ENCODE data around the gene YJU2.
"Not testable (repeated sequence)": the region's sequence is repeated elsewhere in the genome, so short reads cannot be mapped to it uniquely, and the experiment has no call there.

The YJU2 gene

GRCh38 chr19:4267901-4268815 lies 21.3 kb downstream of the YJU2 start:
- DNase-seq (ENCODE audit: low read depth): no peak

GRCh38 chr19:4268816-4269430 lies 22.0 kb downstream of the YJU2 start:
- no peak for DNase-seq (ENCODE audit: low read depth)

- DNase-seq (ENCODE audit: low read depth): no peak
Observed at GRCh38 chr19:4272894-4273293, 26.0 kb downstream of the YJU2 start.

- DNase-seq (ENCODE audit: low read depth): not testable (repeated sequence)
Observed at GRCh38 chr19:4274321-4274686, 27.4 kb downstream of the YJU2 start.

GRCh38 chr19:4277191-4277696 lies 30.4 kb downstream of the YJU2 start:
- DNase-seq (ENCODE audit: low read depth): no peak

GRCh38 chr19:4278010-4278409 lies 31.1 kb downstream of the YJU2 start:
- DNase-seq (ENCODE audit: low read depth): no peak

DNA sequence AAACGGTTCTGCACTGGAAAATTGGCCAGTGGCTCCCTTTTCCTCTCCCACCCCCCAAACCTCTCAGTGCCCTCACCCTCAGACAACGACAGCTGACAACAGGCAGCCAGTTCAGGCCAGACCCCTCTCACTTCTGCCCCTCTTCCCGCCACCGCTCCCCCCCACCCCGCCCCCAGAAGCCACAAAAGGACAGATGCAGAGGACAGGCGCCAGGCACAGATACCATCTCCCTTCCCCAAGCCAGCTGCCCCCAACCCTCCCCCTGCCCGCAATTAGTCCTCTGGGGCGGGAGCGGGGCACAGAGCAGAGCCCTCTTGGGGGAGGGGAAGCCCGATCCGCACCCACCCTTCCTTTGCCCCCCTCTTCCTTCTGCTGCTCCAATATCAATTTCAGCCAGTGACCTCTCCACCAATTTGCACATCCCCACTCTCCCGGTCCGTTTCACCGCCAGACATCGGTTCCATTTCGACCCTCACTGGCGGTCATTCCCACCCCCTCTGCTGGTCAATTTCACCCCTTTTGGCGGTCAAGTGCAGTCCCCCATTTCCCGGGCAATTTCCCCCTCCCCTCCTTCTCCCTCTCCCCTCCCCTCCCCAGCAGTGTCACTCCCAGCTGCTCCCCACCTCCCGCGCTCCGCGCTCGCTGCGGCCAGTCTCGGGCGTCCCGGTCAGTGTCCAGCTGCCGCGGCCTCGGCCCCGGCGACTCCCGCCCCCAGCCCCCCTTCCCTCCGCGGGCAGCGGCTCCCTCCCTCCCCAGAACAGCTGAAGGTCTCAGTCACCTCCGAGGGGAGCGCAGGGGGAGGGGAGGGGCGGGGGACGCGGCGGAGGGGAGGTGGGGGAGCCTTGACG lies 31.8 kb downstream of the YJU2 start, which contains the start of gene SHD:
TSS of gene SHD (plus strand) at position 848 of the 848 bp plus-strand sequence. CDS start 798 bp downstream, outside the sequence.
- DNase-seq (ENCODE audit: low read depth): no peak

DNA sequence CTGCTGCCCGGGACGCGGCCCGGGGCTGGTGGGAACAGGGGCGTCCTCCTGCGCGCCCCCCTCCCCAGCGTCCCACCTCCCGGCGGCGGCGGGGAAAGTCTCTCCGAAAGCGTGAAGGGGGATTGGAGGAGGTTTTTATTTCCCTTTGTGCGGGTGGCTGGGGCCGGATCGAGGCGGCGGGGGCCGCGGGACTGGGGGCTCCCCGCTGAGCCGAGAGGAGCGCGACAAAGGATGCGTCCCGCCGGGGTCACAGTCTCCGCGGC lies 32.3 kb downstream of the YJU2 start:
- DNase-seq (ENCODE audit: low read depth): no peak

- DNase-seq (ENCODE audit: low read depth): no peak
Observed at GRCh38 chr19:4279530-4280422, 32.9 kb downstream of the YJU2 start.

DNA sequence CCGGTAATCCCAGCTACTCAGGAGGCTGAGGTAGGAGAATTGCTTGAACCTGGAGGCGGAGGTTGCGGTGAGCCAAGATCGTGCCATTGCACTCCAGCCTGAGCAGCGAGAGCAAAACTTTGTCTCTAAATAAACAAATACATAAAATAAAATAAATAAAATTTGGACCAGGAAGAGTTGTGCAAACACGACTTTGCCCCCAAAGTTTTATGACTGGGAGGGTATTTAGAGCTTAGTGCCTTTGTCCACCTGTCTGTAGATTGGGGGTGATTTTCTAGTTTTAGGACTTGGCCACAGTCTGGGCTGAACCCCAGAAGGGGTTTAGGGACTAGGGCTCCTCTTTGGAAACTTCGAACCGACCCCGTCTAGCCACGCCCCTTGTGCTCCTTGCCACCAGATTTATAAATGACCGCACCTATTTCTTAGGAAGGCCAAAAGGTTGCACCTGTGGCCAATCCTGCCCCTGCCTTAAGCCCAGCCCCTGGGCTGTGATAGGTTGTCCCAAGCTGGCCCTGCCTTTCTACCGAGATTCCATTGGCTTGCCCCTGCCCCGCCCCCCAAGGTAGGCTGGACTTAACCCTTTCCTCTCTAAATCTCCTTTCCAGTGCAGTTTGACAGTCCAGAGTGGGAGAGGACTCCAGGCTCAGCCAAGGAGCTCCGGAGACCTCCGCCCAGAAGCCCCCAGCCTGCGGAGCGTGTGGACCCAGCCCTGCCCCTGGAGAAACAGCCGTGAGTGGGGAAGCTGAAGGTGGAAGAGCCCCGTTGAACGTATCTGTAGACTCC lies 37.5 kb downstream of the YJU2 start:
- DNase-seq (ENCODE audit: low read depth): no peak

DNA sequence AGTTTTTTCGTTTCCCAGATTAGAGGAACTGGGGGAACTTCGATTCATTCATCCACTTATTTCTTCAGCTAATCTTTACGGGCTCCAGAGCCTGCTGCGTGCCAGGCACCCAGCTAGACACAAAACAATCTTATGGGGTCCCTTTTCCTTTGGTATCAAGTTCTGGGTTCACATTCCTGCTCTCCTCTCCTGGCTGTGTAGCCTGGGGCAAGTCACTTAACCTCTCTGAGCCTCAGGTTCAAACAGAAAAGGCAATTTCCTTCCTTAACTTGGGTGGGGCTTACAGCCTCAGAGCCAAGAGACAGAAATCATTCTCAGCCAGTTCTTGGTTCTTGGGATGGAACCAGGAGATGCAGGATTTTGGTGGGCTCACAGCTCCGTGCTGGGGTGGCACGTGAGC lies 38.1 kb downstream of the YJU2 start:
- no peak for DNase-seq (ENCODE audit: low read depth)

DNA sequence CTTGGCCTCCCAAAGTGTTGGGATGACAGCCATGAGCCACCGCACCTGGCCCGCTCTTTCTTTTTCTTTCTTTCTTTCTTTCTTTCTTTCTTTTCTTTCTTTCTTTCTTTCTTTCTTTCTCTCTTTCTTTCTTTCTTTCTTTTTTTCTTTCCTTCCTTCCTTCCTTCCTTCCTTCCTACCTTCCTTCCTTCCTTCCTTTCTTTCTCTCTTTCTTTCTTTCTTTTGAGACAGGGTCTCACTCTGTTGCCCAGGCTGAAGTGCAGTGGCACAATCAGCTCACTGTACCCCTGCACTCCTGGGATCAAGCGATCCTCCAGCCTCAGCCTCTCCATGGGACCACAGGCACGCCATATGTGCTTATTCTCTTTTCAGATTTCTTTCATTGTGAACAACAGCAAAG lies 39.3 kb downstream of the YJU2 start:
- not testable (repeated sequence) for DNase-seq (ENCODE audit: low read depth)

DNA sequence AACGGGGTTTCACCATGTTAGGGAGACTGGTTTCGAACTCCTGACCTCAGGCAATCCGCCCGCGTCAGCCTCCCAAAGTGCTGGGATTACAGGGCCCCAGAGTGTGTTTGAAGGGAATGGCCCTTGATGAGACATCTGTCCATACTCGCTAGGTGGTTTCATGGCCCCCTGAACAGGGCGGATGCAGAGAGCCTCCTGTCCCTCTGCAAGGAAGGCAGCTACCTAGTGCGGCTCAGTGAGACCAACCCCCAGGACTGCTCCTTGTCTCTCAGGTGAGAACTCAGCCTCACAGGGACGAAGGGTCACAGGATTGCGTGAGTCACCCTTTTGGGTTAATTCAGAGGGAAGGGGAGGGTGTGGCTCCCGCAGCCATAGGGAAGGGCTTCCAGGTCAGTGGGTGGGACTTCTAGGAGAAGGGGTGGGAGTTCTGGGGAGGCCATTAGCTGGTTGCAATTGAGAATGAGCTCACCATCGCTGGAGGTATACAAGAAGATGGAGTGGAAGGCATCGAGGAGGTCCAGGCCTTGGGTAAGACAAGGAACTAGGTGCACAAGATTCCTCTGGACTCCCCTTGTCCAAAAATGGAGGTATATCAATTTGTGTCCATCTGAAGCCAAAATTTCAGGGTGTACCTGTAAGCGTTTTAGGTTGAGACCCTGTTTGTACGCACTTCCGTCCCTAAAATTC lies 41.4 kb downstream of the YJU2 start:
- no peak for DNase-seq (ENCODE audit: low read depth)

GRCh38 chr19:4291184-4291732 lies 44.4 kb downstream of the YJU2 start:
- DNase-seq (ENCODE audit: low read depth): no peak

DNA sequence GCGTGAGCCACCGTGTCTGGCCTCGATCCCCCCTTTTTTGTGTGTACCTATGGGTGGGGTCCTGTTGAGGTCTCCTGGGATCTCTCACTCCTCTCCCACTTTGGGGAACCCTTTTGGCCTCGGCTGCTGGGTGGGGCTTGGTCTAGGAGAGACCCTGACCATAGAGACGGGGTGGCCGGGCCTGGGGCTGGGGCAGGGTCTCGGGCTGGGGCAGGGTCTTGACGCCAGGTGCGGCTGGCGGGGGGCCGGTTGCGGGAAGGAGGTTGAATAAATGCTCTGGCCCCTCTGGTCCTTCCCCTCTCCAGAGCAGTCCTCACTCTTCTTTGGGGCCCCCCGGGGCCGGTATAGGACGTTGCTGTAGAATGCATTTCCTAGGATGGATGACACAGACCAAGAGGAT lies 45.6 kb downstream of the YJU2 start:
- DNase-seq (ENCODE audit: low read depth): no peak

DNA sequence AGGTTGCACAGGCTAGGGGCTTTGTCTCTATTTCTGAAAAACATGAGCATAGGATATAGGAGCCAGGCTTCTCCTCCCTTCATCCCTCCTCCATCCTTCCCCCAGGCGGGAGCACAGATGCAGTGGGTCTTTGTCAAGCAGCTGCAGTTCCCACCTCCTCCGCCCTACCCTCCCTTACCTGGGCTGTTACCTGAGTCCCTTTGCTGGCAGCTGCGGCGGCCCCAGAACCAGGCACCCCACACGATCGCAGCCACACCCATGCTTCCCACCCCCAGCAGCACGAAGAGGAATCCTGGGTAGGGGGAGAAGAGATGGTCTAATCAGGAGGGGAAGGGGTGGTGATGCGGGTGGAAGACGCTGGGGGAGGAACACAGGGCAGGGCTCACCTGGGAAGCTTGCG lies 47.5 kb downstream of the YJU2 start:
- no peak for DNase-seq (ENCODE audit: low read depth)

DNA sequence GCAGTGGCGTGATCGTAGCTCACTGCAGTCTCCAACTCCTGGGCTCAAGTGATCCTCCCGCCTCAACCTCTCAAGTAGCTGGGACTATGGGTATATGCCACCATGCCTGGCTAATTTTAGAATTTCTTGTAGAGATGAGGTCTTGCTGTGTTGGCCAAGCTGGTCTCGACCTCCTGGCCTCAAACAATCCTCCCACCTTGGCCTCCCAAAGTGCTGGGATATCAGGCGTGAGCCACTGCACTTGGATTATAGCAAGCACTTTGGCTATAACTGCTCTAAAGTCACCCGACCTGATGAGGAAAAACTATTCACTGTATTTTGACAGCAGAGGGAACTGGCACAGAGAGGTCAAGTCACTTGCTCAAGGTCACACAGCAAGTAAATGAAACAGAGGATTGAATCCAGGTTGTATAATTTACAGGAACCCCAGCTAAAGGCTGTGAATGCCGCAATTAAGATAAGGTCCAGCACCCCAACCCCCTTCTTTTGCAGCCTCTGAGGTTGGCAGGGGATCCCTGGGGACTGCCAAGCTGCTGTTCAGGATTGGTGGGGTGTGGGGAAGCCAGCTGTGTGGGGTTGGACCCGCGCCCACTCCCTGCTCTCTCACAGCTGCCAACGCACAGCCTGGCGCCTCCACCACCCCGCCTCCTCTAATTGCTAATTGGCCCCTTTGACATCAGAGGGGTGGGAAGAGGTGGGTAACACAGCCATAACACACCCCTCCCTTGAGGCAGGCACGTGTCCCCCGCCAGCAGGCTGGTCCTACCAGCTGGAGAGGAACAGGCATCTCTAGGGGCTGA lies 49.3 kb downstream of the YJU2 start:
- DNase-seq (ENCODE audit: low read depth): no peak

GRCh38 chr19:4297901-4298809 lies 51.3 kb downstream of the YJU2 start:
- DNase-seq (ENCODE audit: low read depth): peak; percentile 17
